Inferior parietal cortex (tissue), 1 donor: Measurements from ENCODE around the gene PSMB7.

ENCODE experiments used
- DNase-seq: peaks from one replicate; pipeline ENCODE4 v3.0.0-alpha.2; 2016; ENCODE audit errors: extremely low spot score

PSMB7 gene

GRCh38 chr9:124411514-124412227, 3.6 kb downstream of the PSMB7 start:
- DNase-seq, result no peak

- DNase-seq, result no peak
These were observed 4.8 kb downstream of the PSMB7 start for GRCh38 chr9:124410321-124410913.

DNA sequence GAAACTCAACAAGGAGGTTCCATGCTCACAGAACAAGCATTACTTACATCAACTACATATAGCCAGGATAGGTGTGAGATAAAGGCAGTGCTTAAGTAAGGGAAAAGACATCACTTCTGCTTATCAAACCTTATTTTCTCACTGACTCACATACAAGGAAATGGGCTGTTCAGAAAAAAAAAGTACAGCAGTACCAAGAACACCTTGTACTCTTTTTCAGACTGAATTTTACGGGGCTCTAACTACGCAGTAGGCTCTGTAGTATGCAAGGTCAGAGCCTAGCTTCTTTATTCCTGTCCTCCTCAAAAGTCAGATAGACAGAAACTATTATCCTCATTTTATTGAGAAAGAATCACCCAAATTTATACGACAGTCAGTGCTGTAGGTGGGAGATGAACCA, 5.8 kb downstream of the PSMB7 start:
- DNase-seq, result no peak

- DNase-seq, result no peak
These were observed 12.0 kb downstream of the PSMB7 start for GRCh38 chr9:124403246-124403645.

DNA sequence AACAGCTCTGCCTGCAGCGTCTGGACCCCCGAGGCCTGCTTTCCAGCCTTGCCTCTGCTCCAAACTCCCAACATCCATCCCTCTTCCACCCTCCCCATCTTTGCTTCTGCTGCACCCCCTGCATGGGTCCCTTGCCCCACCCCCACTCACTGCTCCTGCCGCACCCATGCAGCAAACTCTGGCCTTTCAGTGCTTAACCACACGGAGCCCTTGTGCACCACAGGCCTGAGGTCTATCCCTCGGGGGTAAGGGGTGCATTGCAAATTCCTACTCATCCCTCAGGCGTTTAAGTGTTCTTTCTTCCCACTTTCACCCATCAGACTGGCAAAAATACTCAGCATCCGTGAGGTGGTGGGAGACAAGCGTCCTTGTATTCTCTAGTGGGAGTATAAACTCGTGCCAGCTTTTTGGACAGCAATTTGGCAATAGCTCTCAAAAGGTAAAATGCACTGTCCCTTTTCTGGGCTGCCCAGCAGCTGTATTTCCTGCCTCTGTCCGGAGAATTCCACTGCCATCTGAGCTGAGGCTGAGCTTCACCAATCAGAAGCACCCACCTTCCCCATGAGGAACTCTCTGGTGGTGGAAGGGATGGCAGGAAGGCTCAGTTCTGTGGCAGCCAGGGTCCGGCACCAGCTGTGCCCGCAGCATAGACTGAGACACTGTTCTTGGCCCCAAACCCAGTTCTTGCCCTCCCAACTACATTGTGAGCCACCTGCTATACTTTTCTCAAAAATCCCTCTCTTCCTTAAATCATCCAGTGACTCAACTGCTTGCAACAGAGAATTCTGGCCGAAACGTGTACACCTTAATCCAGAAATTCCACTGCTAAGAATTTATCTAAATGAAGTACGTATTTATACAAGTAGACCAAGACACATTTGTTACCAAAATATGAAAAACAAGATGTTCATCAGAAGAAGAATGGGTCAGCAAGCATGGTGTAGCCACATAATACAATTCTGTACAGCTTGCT, 15.0 kb downstream of the PSMB7 start:
- DNase-seq, result no peak

DNA sequence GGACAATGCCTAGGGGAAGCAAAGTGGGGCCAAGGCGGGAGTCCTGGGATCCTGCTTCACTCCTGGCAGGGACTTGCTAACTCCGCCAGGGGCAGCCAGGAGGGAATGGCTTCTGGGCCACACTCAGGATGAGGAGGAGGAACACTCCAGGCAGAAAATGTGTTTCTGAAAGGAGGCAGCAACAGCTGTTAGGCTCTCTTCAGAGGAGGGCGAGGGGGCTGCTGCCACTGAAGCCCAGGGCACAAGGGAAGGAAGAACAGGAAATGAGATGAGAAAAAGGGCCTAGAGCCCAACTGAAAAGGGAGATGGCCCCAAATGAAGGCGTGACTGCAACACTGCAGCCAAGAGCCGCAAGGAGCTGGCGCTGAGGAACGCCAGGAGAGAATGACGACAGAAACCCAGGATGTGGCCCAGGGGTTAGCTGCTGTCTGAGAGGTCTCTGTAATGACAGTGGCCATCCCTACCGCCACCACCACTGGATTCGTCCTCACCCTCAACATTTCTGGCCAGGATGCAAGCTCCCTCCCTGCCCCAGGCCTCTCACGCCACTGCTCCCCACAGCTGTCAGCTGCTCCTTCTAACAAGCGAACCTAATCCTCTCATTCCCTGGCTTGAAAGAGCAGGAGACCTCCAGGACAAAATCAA, 15.8 kb downstream of the PSMB7 start:
- no peak for DNase-seq

DNA sequence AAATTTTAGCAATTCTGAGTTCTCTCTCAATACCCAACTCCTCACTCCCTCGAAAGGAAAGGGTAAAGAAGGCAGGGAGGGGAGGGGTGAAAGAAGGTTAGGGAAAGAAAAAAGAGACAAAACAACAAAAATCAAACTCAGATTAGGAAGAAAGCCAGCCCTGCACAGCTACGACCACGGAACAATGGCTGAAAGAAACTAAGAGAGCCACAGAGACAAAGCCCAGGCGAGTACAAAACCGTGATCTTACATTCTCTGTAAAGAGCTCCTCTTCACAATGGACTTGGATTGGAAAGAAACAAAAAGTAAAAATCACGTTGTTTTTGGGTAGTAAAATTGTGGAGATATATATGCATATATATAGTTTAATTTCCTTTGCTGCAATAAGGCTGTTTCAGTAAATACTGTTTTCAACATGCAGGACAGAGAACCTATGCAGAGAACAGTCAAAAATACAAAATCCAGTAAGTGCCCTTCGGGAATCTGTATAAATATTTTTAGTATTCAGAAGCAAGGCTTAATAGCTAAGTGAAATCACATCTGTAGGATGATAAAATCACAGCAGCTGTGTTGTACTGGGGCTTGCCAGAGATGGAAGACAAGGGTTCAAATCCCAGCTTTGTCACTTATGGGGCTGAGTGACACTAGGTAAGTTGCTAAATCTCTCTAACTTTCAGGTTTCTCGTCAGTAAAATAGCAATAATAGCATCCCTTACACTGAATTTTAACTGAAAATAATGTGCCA, 16.9 kb downstream of the PSMB7 start:
- DNase-seq, result no peak

GRCh38 chr9:124395826-124396225, 19.4 kb downstream of the PSMB7 start:
- DNase-seq, result no peak

DNA sequence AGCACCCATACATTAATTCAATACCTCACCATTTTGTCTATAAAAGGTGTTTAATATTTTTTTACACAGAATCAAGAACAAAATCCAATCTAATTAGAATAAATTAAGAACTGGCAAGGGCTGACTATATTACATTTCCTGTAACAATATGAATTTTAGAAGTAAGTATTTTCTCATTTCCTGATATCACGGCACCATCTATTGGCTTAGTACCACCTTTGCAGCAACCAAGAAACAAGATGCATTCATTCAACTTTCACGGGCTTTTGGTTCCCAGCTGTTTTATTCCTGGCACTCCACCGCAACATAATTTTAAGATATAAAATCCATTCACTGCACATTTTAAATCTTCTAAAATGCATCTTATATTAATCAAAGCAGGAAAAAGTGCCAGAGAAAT, 20.6 kb downstream of the PSMB7 start:
- DNase-seq, result no peak

DNA sequence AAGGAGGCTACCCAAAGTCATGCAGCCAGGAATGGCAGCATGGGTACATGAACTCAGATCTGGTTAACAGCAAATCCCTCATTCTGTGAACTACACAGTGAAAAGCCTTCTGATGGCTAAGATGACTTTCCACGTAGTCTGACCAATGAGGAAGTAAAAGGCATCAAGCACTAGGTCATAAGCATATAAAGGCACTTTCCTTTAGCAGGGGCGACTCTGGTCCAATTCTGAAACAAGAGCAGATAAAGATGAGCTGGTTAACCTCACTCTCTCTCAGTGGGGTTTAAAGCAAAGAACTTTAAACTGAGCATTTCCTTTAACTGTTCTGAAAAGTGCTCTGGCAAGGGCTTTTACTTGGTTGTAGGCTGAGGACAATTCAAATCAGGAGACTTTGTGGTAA, 21.1 kb downstream of the PSMB7 start:
- DNase-seq, result no peak

- peak; percentile 88 for DNase-seq
These were observed 22.3 kb downstream of the PSMB7 start for GRCh38 chr9:124392871-124393460.

GRCh38 chr9:124392254-124392870, 22.9 kb downstream of the PSMB7 start:
- no peak for DNase-seq

GRCh38 chr9:124390794-124391658, 24.2 kb downstream of the PSMB7 start:
- DNase-seq, result no peak

- no peak for DNase-seq
These were observed 25.9 kb downstream of the PSMB7 start for GRCh38 chr9:124389146-124389939.

DNA sequence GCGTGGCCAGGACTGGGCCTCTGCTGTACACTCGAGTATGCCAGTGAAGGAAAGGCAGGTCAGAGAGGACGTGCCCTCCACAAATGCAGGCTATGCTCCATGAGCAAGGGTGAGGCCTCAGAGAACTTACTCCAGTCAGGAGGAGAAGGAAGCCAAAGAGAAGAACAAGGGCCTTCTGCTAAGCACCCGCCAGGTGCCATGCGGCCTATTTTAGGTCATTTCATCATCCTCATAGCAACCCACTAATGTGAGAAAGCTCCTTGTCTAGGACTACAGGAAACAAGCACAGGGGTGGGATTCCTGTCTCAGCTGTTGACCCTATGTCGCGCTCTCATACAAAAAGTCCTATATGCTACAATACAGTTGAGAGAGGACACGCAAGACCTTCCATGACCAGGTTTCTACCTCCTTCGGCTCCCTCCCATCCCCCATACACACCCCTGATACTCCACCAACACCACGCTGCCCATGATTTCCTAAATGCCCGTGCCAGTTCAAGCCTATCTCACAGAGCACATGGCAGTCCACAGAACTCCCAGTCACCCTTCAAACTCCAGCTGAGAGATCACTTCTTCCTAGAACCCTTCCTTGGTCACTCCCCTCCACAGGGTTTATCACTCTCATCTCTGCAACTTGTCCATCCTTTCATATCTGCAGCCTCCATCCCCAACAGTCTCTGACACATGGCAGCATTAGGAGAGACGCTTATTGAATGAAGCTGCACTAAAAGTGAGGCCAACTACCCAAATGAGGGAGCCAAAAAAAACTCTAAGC, 26.8 kb downstream of the PSMB7 start:
- no peak for DNase-seq

DNA sequence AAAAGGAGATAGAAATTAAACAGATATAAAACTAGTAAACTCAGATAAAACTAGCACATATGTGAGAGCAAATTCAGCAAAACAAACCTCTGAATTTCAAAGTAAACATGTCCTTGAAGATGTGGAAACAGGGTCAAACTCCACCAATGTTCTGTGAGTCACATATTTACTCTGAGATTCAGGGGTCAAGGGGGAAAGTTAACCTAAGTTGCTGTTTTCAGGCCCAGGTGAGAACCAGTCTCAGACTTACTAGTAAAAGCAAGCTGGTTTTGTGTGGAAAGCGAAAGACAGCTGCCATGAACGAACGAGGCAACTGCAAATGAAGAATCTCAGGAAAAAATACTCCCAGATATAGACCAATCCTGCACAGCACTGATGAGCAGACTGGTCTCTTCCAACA, 29.0 kb downstream of the PSMB7 start:
- no peak for DNase-seq

DNA sequence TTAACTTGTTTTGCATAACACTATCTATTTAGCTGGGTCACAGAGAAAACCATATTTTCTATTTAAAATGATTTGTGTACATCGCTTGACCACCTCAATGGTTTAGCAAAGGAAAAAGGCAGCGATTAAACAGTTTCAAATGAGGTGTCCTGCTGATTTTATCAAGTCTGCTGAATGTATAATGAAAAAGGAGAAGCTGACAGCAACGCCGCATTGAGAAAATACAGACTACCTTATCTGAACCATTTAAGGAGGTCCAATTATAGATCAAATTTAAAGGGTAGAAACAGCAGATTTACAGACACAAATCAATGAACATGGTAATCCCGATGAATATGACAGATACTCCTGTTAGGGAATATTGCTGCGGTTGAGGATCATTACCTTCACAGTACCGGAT, 29.6 kb downstream of the PSMB7 start:
- no peak for DNase-seq

GRCh38 chr9:124384846-124385245, 30.4 kb downstream of the PSMB7 start:
- DNase-seq, result no peak
